Endothelial cell of umbilical vein (primary cell): ENCODE results near the gene ADD2. TPM values are rescaled to one million over a fixed set of nuclear protein-coding genes. Genes with fewer than 3 reads are reported as not detected.

Source experiments
- BruUV-seq: library from RNA; stranded (reverse); fragments of 400-500 nt; replicated peaks from 2 replicates; lab custom pipeline; 2021; lab: Mats Ljungman, UMichigan
- CTCF ChIA-PET: fragments of 300-600, 350-600 bp; sonication (Branson Sonifier 250); formaldehyde crosslinking; loops from one replicate; lab custom pipeline; 2021; ENCODE audit warnings: antibody characterized with exemption, inconsistent platforms; lab: Charles Lee
- POLR2A ChIA-PET: fragments of 300-600, 350-600 bp; sonication (Branson Sonifier 250); formaldehyde crosslinking; loops from one replicate; lab custom pipeline; 2021; ENCODE audit warnings: antibody characterized with exemption, inconsistent platforms; lab: Charles Lee
- DNase-seq: peaks from one replicate; pipeline ENCODE4 v3.0.0-alpha.2; 2011; ENCODE audit warnings: low read depth, low spot score
- FAIRE-seq: peaks from 2 replicates; lab custom pipeline; 2011; peaks lifted over from hg19 to GRCh38; lab: Jason Lieb, UNC
- H2AFZ ChIP-seq: 2 replicates; pipeline ENCODE4 v1.6.0; 2012; ENCODE audit warnings: low read depth, low read length, control low read depth, inconsistent platforms
- H3K27ac ChIP-seq: 2 replicates; pipeline ENCODE4 v1.5.1; 2011; ENCODE audit warnings: low read depth, mild to moderate bottlenecking, control low read depth, low read length, moderate library complexity; ENCODE audit not compliant: insufficient read depth
- H3K27me3 ChIP-seq, 2 experiments: 2 replicates each; pipeline versions ENCODE4 v1.6.0 to v1.6.1; 2011; ENCODE audit warnings: low read length in 2 of 2, mixed read lengths in 1 of 2; ENCODE audit not compliant: control insufficient read depth in 2 of 2, insufficient read depth in 2 of 2
- H3K36me3 ChIP-seq, 2 experiments: 2 replicates in 1 of 2; 3 replicates in 1 of 2; pipeline ENCODE4 v1.5.1; 2011; ENCODE audit warnings: low read length in 2 of 2, mild to moderate bottlenecking in 1 of 2, moderate library complexity in 1 of 2; ENCODE audit not compliant: control insufficient read depth in 2 of 2, insufficient read depth in 2 of 2; ENCODE audit errors: extremely low read depth in 1 of 2
- H3K4me1 ChIP-seq: 3 replicates; pipeline ENCODE4 v1.5.1; 2011; ENCODE audit warnings: mild to moderate bottlenecking, low read length; ENCODE audit not compliant: control insufficient read depth, insufficient read depth; ENCODE audit errors: extremely low read depth
- H3K4me2 ChIP-seq: 2 replicates; pipeline ENCODE4 v1.6.1; 2011; ENCODE audit warnings: low read length, control low read depth, mixed read lengths; ENCODE audit not compliant: insufficient read depth
- H3K4me3 ChIP-seq, 3 experiments: fragments of 200-600 bp in 1 of 3; sonication (generic), shearing (Covaris generic) in 1 of 3; replicated peaks in 1 of 3; 2 replicates each; pipeline ENCODE4 v1.5.1; 2011 to 2016; ENCODE audit warnings: control low read depth in 3 of 3, low read length in 3 of 3, mild to moderate bottlenecking in 2 of 3, inconsistent platforms in 1 of 3, low read depth in 1 of 3, moderate library complexity in 1 of 3; ENCODE audit not compliant: insufficient read depth in 1 of 3
- H3K79me2 ChIP-seq: 2 replicates; pipeline ENCODE4 v1.6.0; 2012; ENCODE audit warnings: low read length, inconsistent platforms; ENCODE audit not compliant: control insufficient read depth, insufficient read depth
- H3K9ac ChIP-seq: replicated peaks from 2 replicates; pipeline ENCODE3; 2011; ENCODE audit warnings: low read length, control low read depth; ENCODE audit not compliant: insufficient read depth; ENCODE audit errors: extremely low read depth
- H3K9me1 ChIP-seq: replicated peaks from 3 replicates; pipeline ENCODE4 v1.6.0; 2011; ENCODE audit warnings: mild to moderate bottlenecking, low read length; ENCODE audit not compliant: control insufficient read depth, insufficient read depth; ENCODE audit errors: extremely low read depth
- H3K9me3 ChIP-seq: replicated peaks from 2 replicates; pipeline ENCODE4 v1.5.1; 2012; ENCODE audit warnings: low read length, inconsistent platforms; ENCODE audit not compliant: control insufficient read depth, insufficient read depth
- H4K20me1 ChIP-seq: replicated peaks from 2 replicates; pipeline ENCODE3; 2011; ENCODE audit warnings: mild to moderate bottlenecking, low read length; ENCODE audit not compliant: control insufficient read depth, insufficient read depth; ENCODE audit errors: extremely low read depth
- EZH2 ChIP-seq: IDR thresholded peaks from 2 replicates; pipeline ENCODE4 v1.6.1; 2012; ENCODE audit warnings: borderline replicate concordance, low read depth, mild to moderate bottlenecking, moderate library complexity, low read length, inconsistent platforms; ENCODE audit not compliant: severe bottlenecking
- FOS ChIP-seq: IDR thresholded peaks from 2 replicates; pipeline ENCODE4 v1.6.1; 2011; ENCODE audit warnings: mild to moderate bottlenecking, low read length, moderate library complexity, borderline replicate concordance; ENCODE audit not compliant: insufficient read depth
- GATA2 ChIP-seq: IDR thresholded peaks from 2 replicates; pipeline ENCODE4 v1.7.0; 2011; ENCODE audit warnings: low read depth, mild to moderate bottlenecking, moderate library complexity, mixed read lengths, low read length; ENCODE audit not compliant: insufficient read length, insufficient read depth
- JUN ChIP-seq: IDR thresholded peaks from 2 replicates; pipeline ENCODE4 v1.6.1; 2011; ENCODE audit warnings: borderline replicate concordance, low read depth; ENCODE audit not compliant: insufficient read length, insufficient read depth
- MAX ChIP-seq: IDR thresholded peaks from 2 replicates; pipeline ENCODE4 v1.6.1; 2011; ENCODE audit not compliant: insufficient read depth, insufficient read length
- MYC ChIP-seq: IDR thresholded peaks from one replicate; pipeline ENCODE4 v1.6.1; 2011; ENCODE audit warnings: mild to moderate bottlenecking, low read depth, low read length
- POLR2A ChIP-seq: IDR thresholded peaks from 2 replicates; pipeline ENCODE4 v1.6.1; 2012; ENCODE audit warnings: low read depth, mild to moderate bottlenecking, control low read depth, low read length
- POLR2AphosphoS5 ChIP-seq: IDR thresholded peaks from 2 replicates; pipeline ENCODE4 v1.6.1; 2012; ENCODE audit warnings: low read depth, mild to moderate bottlenecking, control low read depth, low read length, moderate library complexity; ENCODE audit not compliant: insufficient read depth
- dilution Hi-C: fragments of 300-500 bp; cut with MboI; formaldehyde crosslinking; loops from one replicate; pipeline ENCODE4 v1.15.0; 2019; ENCODE audit warnings: low sequenced_read_pairs; ENCODE audit not compliant: extremely low pct_ligation_motif_present
- intact Hi-C: fragments of 100-400 bp; cut with micrococcal nuclease; formaldehyde crosslinking; loops from one replicate; pipeline ENCODE4 v1.10.0; 2022
- polyA plus RNA-seq, 4 experiments: library from polyadenylated mRNA; depleted of rRNA in 3 of 4; stranded (reverse) in 3 of 4; unstranded in 1 of 4; fragments of >200 nt; gene quantifications; 2 replicates each; pipeline versions ENCODE4 v1.2.1 to v1.2.3, GENCODE V29; 2011 to 2012; ENCODE audit warnings: missing spikeins in 1 of 4
- total RNA-seq: library from RNA; stranded (reverse); gene quantifications from 2 replicates; pipeline ENCODE4 v1.2.3, GENCODE V29; 2021
- TF ChIP-seq, protein P1 (sequence below), 2 donors: IDR thresholded peaks; 1 replicate in 1 of 2; 2 replicates in 1 of 2; pipeline ENCODE4 v1.5.1; 2011; ENCODE audit warnings: low read length in 2 of 2, mild to moderate bottlenecking in 2 of 2, moderate library complexity in 2 of 2, control low read depth in 1 of 2, inconsistent platforms in 1 of 2, low read depth in 1 of 2; ENCODE audit not compliant: insufficient read depth in 1 of 2; ENCODE audit errors: extremely low read depth in 1 of 2

ADD2 gene
- total and polyA plus RNA-seq, 2 donors (not counting 3 experiments of a cell fraction or from before 2014, with no cell fraction given): 0.17 TPM; not detected in 1

DNA sequence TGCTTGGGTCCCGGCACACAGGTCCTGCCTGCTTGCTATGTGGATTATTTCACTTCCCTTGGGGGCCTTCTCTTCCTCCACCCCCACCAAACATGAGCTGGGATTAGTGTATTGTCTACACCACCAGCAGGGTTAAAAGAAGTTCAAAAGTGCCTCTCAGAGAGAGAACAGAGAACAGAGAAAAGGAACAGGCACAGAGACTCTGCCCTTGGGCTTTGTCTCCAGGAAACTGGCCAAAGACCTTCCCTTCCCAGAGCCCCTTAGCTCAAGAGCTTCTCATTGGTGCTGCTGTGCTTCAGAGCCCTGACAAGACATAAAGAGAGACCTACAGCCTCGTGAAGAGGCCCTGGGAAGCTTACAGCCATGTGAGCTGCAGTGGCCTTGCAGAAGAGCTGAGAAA, 29.5 kb upstream of the ADD2 start:
- ChIA-PET POLR2A (no interaction called here), CTCF (interaction anchor here (1.7 to 1.9 kb wide), 2 partner anchors 9 to 151 kb away, joined by 4 to 7 read pairs; no protein-coding TSS in a partner anchor)
- Histone ChIP-seq H3K9me3 (no peaks in the 10 kb centered on the region), H3K36me3 (no peaks in the 10 kb centered on the region), H3K4me2 (no peak overlapping the region), H3K27ac (no peak overlapping the region), H3K27me3 (peaks cover 19 to 22% of the 10 kb centered on the region in 2 experiments), H3K4me1 (no peaks in the 10 kb centered on the region), H3K9ac (no peak overlapping the region), H2AFZ (no peak overlapping the region), H3K4me3 (no peak overlapping the region), H4K20me1 (no peaks in the 10 kb centered on the region), H3K79me2 (no peaks in the 10 kb centered on the region), H3K9me1 (no peaks in the 10 kb centered on the region)
- TF ChIP-seq MYC (no peak), POLR2AphosphoS5 (no peak), JUN (no peak), GATA2 (no peak), POLR2A (no peak), EZH2 (no peak), MAX (no peak), FOS (no peak)
- TF ChIP-seq, protein P1, sequence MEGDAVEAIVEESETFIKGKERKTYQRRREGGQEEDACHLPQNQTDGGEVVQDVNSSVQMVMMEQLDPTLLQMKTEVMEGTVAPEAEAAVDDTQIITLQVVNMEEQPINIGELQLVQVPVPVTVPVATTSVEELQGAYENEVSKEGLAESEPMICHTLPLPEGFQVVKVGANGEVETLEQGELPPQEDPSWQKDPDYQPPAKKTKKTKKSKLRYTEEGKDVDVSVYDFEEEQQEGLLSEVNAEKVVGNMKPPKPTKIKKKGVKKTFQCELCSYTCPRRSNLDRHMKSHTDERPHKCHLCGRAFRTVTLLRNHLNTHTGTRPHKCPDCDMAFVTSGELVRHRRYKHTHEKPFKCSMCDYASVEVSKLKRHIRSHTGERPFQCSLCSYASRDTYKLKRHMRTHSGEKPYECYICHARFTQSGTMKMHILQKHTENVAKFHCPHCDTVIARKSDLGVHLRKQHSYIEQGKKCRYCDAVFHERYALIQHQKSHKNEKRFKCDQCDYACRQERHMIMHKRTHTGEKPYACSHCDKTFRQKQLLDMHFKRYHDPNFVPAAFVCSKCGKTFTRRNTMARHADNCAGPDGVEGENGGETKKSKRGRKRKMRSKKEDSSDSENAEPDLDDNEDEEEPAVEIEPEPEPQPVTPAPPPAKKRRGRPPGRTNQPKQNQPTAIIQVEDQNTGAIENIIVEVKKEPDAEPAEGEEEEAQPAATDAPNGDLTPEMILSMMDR (IDR thresholded peaks at IDR 0.05; ENCODE audit: extremely low read depth in 1 of 2, insufficient read depth in 1 of 2, low read depth in 1 of 2, low read length in 2 of 2): no peak
- DNase-seq (no peak), FAIRE-seq (no peak)
- intact Hi-C loops: no loop called here
- no TSS peak for BruUV-seq
- dilution Hi-C loops: no loop called here
